HepG2 (cell line): ENCODE data around the gene AVPR2. TPM values are rescaled to one million over a fixed set of nuclear protein-coding genes. Genes with fewer than 3 reads are reported as not detected.

Experiments
- HDAC6 ChIP-seq: fragments of 200-600 bp; sonication (generic); IDR thresholded peaks from 2 replicates; pipeline ENCODE4 v1.7.0; 2017; ENCODE audit warnings: mild to moderate bottlenecking, antibody characterized with exemption, low read length, low read depth
- HNRNPL ChIP-seq: fragments of 200-400 bp; formaldehyde crosslinking; IDR thresholded peaks from 2 replicates; pipeline ENCODE4 v1.6.1; 2017; ENCODE audit warnings: mild to moderate bottlenecking, low read depth, low read length
- MYC ChIP-seq: sonication (generic); formaldehyde crosslinking; IDR thresholded peaks from 2 replicates; pipeline ENCODE4 v1.9.0; 2021; ENCODE audit warnings: missing genetic modification reagents, borderline replicate concordance
- RARA ChIP-seq: IDR thresholded peaks from 2 replicates; pipeline ENCODE4 v1.6.1; 2016; ENCODE audit warnings: missing genetic modification reagents, missing compliant biosample characterization
- SIN3A ChIP-seq: IDR thresholded peaks from 2 replicates; pipeline ENCODE4 v1.6.1; 2011; ENCODE audit warnings: low read depth, mild to moderate bottlenecking, control low read depth, low read length, borderline replicate concordance
- SOX6 ChIP-seq, 2 experiments: fragments of 450-650 bp in 1 of 2; sonication (generic) in 1 of 2; formaldehyde crosslinking in 1 of 2; IDR thresholded peaks; 2 replicates each; pipeline versions ENCODE4 v1.4.0 to v1.6.1; 2017 to 2020; ENCODE audit warnings: antibody characterized with exemption in 1 of 2, mild to moderate bottlenecking in 1 of 2, missing genetic modification reagents in 1 of 2
- ZNF431 ChIP-seq: sonication (generic); formaldehyde crosslinking; IDR thresholded peaks from 2 replicates; pipeline ENCODE4 v1.9.0; 2022; ENCODE audit warnings: missing genetic modification reagents, low read depth, mild to moderate bottlenecking, borderline replicate concordance
- ZNF543 ChIP-seq: sonication (generic); formaldehyde crosslinking; IDR thresholded peaks from 2 replicates; pipeline ENCODE4 v1.4.0; 2020; ENCODE audit warnings: mild to moderate bottlenecking, missing genetic modification reagents
- ZNF709 ChIP-seq: sonication (generic); formaldehyde crosslinking; IDR thresholded peaks from 2 replicates; pipeline ENCODE4 v1.5.0; 2020; ENCODE audit warnings: mild to moderate bottlenecking, missing genetic modification reagents
- polyA plus RNA-seq, 8 experiments: library from polyadenylated mRNA; depleted of rRNA in 3 of 8; stranded (reverse) in 7 of 8; unstranded in 1 of 8; fragments of >200 nt; fragmentation: Illumina TruSeq in 4 of 8; extraction: Trizol in 4 of 8; gene quantifications; 2 replicates each; pipeline versions ENCODE4 v1.2.1 to v1.2.3, GENCODE V29; 2011 to 2016; ENCODE audit warnings: low read depth in 4 of 8, missing spikeins in 1 of 8, mixed read lengths in 1 of 8; ENCODE audit not compliant: insufficient read depth in 1 of 8
- total RNA-seq, 5 experiments: library from RNA; depleted of rRNA; stranded (reverse); fragments of >200 nt; fragmentation: Illumina TruSeq; extraction: Trizol; gene quantifications; 2 replicates each; pipeline ENCODE4 v1.2.3, GENCODE V29; 2016; ENCODE audit warnings: low read depth in 1 of 5
- TF ChIP-seq, protein P1 (sequence below): sonication (generic); formaldehyde crosslinking; IDR thresholded peaks from 2 replicates; pipeline ENCODE4 v1.4.0; 2020; ENCODE audit warnings: missing genetic modification reagents, borderline replicate concordance
- TF ChIP-seq, protein P2 (sequence below): sonication (generic); formaldehyde crosslinking; IDR thresholded peaks from 2 replicates; pipeline ENCODE4 v1.4.0; 2020; ENCODE audit warnings: missing genetic modification reagents
- TF ChIP-seq, protein P3 (sequence below): sonication (generic); formaldehyde crosslinking; IDR thresholded peaks from 2 replicates; pipeline ENCODE4 v1.4.0; 2020; ENCODE audit warnings: mild to moderate bottlenecking, missing genetic modification reagents
- TF ChIP-seq, protein P4 (sequence below), 2 experiments: sonication (generic) in 1 of 2; formaldehyde crosslinking in 1 of 2; IDR thresholded peaks; 2 replicates each; pipeline versions ENCODE4 v1.5.1 to v1.6.1; 2011 to 2020; ENCODE audit warnings: borderline replicate concordance in 1 of 2, low read depth in 1 of 2, low read length in 1 of 2, mild to moderate bottlenecking in 1 of 2, missing genetic modification reagents in 1 of 2, moderate library complexity in 1 of 2
- TF ChIP-seq, protein P5 (sequence below): sonication (generic); formaldehyde crosslinking; IDR thresholded peaks from 2 replicates; pipeline ENCODE4 v1.5.0; 2020; ENCODE audit warnings: missing genetic modification reagents, mild to moderate bottlenecking, borderline replicate concordance
- TF ChIP-seq, protein P6 (sequence below): sonication (generic); formaldehyde crosslinking; IDR thresholded peaks from 2 replicates; pipeline ENCODE4 v1.4.0; 2020; ENCODE audit warnings: missing genetic modification reagents

AVPR2 gene
- total and polyA plus RNA-seq, 2 of the 13 experiments (the other 11 are each of a cell fraction or from before 2014, with no cell fraction given): not detected

DNA sequence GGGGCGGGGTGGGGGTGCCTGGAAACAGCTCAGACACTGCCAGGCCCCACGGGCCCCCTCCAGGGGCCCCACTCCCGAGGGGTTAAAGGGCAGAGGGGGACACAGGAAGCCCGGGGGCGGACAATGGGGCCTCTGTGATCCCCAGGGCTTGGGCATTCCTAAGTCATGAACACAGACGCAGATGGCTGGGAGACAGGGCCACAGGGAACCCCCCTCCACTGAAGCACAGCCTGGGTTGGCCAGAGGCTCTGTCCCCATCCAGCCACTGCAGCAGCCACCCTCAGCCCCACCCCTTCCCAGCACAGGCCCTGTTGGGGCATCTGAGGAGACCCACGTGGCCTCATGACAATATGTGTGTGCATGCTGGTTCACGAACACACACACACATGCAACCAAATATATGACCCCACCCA is 22.4 kb upstream of the AVPR2 start (continued):
- TF ChIP-seq, protein P1, sequence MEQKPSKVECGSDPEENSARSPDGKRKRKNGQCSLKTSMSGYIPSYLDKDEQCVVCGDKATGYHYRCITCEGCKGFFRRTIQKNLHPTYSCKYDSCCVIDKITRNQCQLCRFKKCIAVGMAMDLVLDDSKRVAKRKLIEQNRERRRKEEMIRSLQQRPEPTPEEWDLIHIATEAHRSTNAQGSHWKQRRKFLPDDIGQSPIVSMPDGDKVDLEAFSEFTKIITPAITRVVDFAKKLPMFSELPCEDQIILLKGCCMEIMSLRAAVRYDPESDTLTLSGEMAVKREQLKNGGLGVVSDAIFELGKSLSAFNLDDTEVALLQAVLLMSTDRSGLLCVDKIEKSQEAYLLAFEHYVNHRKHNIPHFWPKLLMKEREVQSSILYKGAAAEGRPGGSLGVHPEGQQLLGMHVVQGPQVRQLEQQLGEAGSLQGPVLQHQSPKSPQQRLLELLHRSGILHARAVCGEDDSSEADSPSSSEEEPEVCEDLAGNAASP: peak; percentile 79; the same call in 1 of the 2 replicates
- TF ChIP-seq ZNF709 (CRISPR knock-in tag) (no peak), SIN3A (no peak), ZNF543 (CRISPR knock-in tag) (no peak), RARA (CRISPR knock-in tag) (peak; percentile 29; the same call in 1 of the 2 replicates), HDAC6 (no peak), HNRNPL (peak; percentile 27; the same call in 1 of the 2 replicates), MYC (CRISPR knock-in tag) (peak; percentile 69; the same call in 1 of the 2 replicates), SOX6 (IDR thresholded peaks at IDR 0.05) (no peak), SOX6 (CRISPR knock-in tag; IDR thresholded peaks at IDR 0.05) (peak; percentile 38; the same call in 1 of the 2 replicates), ZNF431 (CRISPR knock-in tag) (no peak)
- TF ChIP-seq, protein P2, sequence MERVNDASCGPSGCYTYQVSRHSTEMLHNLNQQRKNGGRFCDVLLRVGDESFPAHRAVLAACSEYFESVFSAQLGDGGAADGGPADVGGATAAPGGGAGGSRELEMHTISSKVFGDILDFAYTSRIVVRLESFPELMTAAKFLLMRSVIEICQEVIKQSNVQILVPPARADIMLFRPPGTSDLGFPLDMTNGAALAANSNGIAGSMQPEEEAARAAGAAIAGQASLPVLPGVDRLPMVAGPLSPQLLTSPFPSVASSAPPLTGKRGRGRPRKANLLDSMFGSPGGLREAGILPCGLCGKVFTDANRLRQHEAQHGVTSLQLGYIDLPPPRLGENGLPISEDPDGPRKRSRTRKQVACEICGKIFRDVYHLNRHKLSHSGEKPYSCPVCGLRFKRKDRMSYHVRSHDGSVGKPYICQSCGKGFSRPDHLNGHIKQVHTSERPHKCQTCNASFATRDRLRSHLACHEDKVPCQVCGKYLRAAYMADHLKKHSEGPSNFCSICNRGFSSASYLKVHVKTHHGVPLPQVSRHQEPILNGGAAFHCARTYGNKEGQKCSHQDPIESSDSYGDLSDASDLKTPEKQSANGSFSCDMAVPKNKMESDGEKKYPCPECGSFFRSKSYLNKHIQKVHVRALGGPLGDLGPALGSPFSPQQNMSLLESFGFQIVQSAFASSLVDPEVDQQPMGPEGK (CRISPR knock-in tag): peak; percentile 90
- TF ChIP-seq, protein P3, sequence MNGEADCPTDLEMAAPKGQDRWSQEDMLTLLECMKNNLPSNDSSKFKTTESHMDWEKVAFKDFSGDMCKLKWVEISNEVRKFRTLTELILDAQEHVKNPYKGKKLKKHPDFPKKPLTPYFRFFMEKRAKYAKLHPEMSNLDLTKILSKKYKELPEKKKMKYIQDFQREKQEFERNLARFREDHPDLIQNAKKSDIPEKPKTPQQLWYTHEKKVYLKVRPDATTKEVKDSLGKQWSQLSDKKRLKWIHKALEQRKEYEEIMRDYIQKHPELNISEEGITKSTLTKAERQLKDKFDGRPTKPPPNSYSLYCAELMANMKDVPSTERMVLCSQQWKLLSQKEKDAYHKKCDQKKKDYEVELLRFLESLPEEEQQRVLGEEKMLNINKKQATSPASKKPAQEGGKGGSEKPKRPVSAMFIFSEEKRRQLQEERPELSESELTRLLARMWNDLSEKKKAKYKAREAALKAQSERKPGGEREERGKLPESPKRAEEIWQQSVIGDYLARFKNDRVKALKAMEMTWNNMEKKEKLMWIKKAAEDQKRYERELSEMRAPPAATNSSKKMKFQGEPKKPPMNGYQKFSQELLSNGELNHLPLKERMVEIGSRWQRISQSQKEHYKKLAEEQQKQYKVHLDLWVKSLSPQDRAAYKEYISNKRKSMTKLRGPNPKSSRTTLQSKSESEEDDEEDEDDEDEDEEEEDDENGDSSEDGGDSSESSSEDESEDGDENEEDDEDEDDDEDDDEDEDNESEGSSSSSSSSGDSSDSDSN (CRISPR knock-in tag): 0 out of 2 replicates have a peak, but pooled peaks have one; percentile 35
- TF ChIP-seq, protein P4, sequence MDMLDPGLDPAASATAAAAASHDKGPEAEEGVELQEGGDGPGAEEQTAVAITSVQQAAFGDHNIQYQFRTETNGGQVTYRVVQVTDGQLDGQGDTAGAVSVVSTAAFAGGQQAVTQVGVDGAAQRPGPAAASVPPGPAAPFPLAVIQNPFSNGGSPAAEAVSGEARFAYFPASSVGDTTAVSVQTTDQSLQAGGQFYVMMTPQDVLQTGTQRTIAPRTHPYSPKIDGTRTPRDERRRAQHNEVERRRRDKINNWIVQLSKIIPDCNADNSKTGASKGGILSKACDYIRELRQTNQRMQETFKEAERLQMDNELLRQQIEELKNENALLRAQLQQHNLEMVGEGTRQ (IDR thresholded peaks at IDR 0.05; ENCODE audit: low read depth, low read length): no peak
- TF ChIP-seq, protein P4 (CRISPR knock-in tag; IDR thresholded peaks at IDR 0.05; ENCODE audit: borderline replicate concordance): no peak
- TF ChIP-seq, protein P5, sequence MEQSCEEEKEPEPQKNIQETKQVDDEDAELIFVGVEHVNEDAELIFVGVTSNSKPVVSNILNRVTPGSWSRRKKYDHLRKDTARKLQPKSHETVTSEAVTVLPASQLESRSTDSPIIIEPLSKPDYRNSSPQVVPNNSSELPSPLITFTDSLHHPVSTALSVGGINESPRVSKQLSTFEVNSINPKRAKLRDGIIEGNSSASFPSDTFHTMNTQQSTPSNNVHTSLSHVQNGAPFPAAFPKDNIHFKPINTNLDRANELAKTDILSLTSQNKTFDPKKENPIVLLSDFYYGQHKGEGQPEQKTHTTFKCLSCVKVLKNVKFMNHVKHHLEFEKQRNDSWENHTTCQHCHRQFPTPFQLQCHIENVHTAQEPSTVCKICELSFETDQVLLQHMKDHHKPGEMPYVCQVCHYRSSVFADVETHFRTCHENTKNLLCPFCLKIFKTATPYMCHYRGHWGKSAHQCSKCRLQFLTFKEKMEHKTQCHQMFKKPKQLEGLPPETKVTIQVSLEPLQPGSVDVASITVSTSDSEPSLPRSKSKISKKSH (CRISPR knock-in tag): no peak
- TF ChIP-seq, protein P6, sequence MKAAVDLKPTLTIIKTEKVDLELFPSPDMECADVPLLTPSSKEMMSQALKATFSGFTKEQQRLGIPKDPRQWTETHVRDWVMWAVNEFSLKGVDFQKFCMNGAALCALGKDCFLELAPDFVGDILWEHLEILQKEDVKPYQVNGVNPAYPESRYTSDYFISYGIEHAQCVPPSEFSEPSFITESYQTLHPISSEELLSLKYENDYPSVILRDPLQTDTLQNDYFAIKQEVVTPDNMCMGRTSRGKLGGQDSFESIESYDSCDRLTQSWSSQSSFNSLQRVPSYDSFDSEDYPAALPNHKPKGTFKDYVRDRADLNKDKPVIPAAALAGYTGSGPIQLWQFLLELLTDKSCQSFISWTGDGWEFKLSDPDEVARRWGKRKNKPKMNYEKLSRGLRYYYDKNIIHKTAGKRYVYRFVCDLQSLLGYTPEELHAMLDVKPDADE (CRISPR knock-in tag): no peak
